ENCODE measurements around the gene FSTL5. TPM values are rescaled to one million over a fixed set of nuclear protein-coding genes. Genes with fewer than 3 reads are reported as not detected.

FSTL5 gene
- total and polyA plus RNA-seq, 2 donors (not counting 3 experiments of a cell fraction or from before 2014, with no cell fraction given) = 1.3 to 1.9 TPM

DNA sequence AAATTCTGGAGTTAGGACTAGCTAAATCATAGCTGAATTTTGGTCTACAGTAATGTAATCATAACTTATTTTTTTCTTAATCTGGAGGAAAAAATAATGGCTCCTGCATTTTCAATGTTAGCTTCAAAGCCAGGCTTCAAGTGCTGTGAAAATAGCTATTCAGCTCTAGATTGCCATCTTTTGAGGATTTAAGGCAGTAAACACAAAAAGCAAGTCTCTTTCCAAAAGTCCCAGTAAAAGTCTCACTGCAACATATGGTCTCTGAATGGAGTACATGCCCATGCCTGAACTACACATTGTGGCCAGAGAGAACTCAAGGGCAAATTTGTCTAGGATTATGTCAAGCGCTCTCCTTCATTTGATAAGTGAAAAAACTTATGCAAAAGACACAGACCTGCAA lies 720.9 kb downstream of the FSTL5 start:
- POLR2A ChIA-PET = no interaction called here
- dilution Hi-C loops (cut with MboI; ENCODE audit: extremely low pct_ligation_motif_present, low sequenced_read_pairs) = no loop called here
- BruUV-seq (replicated peaks) = no TSS peak

More for the DNA sequence above, 720.9 kb downstream of the FSTL5 start:
- DNase-seq (ENCODE audit: low read depth, low spot score) (no peak), FAIRE-seq (no peak)
- Histone ChIP-seq H3K4me3 (replicated peaks in 1 of 3; ENCODE audit: insufficient read depth in 1 of 3, low read depth in 1 of 3, low read length in 3 of 3) (no peak overlapping the region), H4K20me1 (replicated peaks; ENCODE audit: control insufficient read depth, extremely low read depth, insufficient read depth, low read length) (no peaks in the 10 kb centered on the region), H2AFZ (ENCODE audit: low read depth, low read length) (no peak overlapping the region), H3K36me3 (ENCODE audit: control insufficient read depth in 2 of 2, extremely low read depth in 1 of 2, insufficient read depth in 2 of 2, low read length in 2 of 2) (no peaks in the 10 kb centered on the region), H3K27me3 (ENCODE audit: control insufficient read depth in 2 of 2, insufficient read depth in 2 of 2, low read length in 2 of 2) (no peaks in the 10 kb centered on the region), H3K9ac (replicated peaks; ENCODE audit: extremely low read depth, insufficient read depth, low read length) (no peak overlapping the region), H3K27ac (ENCODE audit: insufficient read depth, low read depth, low read length) (no peak overlapping the region), H3K9me3 (replicated peaks; ENCODE audit: control insufficient read depth, insufficient read depth, low read length) (no peaks in the 10 kb centered on the region), H3K4me1 (ENCODE audit: control insufficient read depth, extremely low read depth, insufficient read depth, low read length) (no peaks in the 10 kb centered on the region), H3K4me2 (ENCODE audit: insufficient read depth, low read length) (no peak overlapping the region), H3K79me2 (ENCODE audit: control insufficient read depth, insufficient read depth, low read length) (no peaks in the 10 kb centered on the region), H3K9me1 (replicated peaks; ENCODE audit: control insufficient read depth, extremely low read depth, insufficient read depth, low read length) (no peaks in the 10 kb centered on the region)
- intact Hi-C loops (cut with micrococcal nuclease) = no loop called here
- TF ChIP-seq POLR2A (IDR thresholded peaks at IDR 0.05; ENCODE audit: low read depth, low read length) = no peak
- no peak for TF ChIP-seq FOS (IDR thresholded peaks at IDR 0.05; ENCODE audit: borderline replicate concordance, insufficient read depth, low read length)
- no peak for TF ChIP-seq MYC (IDR thresholded peaks at IDR 0.05; ENCODE audit: low read depth, low read length)
- no peak for TF ChIP-seq GATA2 (IDR thresholded peaks at IDR 0.05; ENCODE audit: insufficient read depth, insufficient read length, low read depth, low read length)
- TF ChIP-seq JUN (IDR thresholded peaks at IDR 0.05; ENCODE audit: borderline replicate concordance, insufficient read depth, insufficient read length, low read depth) = no peak
- TF ChIP-seq EZH2 (IDR thresholded peaks at IDR 0.05; ENCODE audit: borderline replicate concordance, low read depth, low read length, severe bottlenecking) = no peak
- TF ChIP-seq, protein P1, sequence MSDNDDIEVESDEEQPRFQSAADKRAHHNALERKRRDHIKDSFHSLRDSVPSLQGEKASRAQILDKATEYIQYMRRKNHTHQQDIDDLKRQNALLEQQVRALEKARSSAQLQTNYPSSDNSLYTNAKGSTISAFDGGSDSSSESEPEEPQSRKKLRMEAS (IDR thresholded peaks at IDR 0.05; ENCODE audit: insufficient read depth, insufficient read length) = no peak
- TF ChIP-seq, protein P2, sequence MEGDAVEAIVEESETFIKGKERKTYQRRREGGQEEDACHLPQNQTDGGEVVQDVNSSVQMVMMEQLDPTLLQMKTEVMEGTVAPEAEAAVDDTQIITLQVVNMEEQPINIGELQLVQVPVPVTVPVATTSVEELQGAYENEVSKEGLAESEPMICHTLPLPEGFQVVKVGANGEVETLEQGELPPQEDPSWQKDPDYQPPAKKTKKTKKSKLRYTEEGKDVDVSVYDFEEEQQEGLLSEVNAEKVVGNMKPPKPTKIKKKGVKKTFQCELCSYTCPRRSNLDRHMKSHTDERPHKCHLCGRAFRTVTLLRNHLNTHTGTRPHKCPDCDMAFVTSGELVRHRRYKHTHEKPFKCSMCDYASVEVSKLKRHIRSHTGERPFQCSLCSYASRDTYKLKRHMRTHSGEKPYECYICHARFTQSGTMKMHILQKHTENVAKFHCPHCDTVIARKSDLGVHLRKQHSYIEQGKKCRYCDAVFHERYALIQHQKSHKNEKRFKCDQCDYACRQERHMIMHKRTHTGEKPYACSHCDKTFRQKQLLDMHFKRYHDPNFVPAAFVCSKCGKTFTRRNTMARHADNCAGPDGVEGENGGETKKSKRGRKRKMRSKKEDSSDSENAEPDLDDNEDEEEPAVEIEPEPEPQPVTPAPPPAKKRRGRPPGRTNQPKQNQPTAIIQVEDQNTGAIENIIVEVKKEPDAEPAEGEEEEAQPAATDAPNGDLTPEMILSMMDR (IDR thresholded peaks at IDR 0.05; ENCODE audit: extremely low read depth in 1 of 2, insufficient read depth in 1 of 2, low read depth in 1 of 2, low read length in 2 of 2) = no peak
- no peak for TF ChIP-seq POLR2AphosphoS5 (IDR thresholded peaks at IDR 0.05; ENCODE audit: insufficient read depth, low read depth, low read length)
- CTCF ChIA-PET = interaction anchor here (0.8 to 0.9 kb wide), 2 partner anchors 9 to 26 kb away, joined by 3 to 4 read pairs; no protein-coding TSS in a partner anchor

All from endothelial cell of umbilical vein (primary cell).